Stimulated activated CD8-positive, alpha-beta memory T cell treated with anti-CD3 and anti-CD28 coated beads, Interleukin-7, amount 100 ng/mL, for 1 hour (primary cell): ENCODE data around the gene ABCA1.

Experiments used
- DNase-seq, 2 donors: peaks; one replicate each; pipeline ENCODE4 v3.0.0-alpha.2; 2020; ENCODE audit warnings: low read depth in 2 of 2

Gene ABCA1

GRCh38 chr9:104844710-104845109, 83.2 kb downstream of the ABCA1 start:
- DNase-seq, result no peak

DNA sequence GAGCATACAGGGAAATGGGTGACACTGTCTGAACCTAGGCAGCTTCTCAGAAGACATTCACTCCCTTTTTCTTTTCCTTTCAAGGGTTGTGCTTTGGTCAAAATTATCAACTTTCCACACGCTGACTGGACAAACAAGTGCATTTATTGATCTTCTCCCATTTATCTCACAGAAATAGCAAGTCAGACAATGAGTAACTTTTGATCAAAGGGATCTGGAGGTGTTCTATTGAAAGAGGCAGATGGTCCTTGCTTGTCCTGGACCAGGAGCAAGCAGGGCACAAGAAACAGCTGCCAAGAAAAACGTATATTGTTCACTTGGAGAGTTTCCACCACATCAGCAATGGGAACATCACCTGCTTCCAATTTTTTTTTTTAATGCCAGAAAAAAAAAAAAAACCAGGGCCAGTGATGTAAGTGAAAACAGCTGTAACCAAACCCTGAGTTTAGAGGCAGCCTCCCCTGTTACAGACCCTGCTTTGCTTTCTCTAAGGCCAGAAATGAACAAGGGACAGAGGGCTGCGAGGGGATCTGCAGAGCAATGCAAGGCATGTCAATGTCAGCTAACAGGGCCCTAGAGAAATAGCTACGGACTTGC, 84.2 kb downstream of the ABCA1 start:
- no peak for DNase-seq

- DNase-seq, result no peak
Observed at GRCh38 chr9:104842698-104843097, 85.3 kb downstream of the ABCA1 start.

- no peak for DNase-seq
Observed at GRCh38 chr9:104841601-104842141, 86.3 kb downstream of the ABCA1 start.

DNA sequence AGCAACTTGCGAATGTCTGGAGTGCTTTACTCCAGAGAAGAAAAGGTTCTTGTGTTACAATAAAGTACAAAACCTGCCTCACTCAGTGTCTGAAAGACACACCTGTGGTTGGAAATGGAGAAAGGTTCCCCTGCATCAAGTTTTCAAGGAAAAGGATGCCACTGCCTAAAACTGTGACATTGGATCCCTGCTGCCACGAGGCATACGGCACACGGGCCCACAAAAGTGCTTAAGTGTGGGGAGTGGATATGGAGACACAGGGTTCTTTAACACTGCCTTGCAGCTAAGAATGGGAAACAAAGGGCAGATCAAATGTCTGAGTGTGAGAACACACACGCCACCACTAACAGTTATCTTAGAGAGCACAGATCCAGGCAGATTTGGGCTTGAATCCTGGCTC, 89.0 kb downstream of the ABCA1 start:
- DNase-seq, result no peak

DNA sequence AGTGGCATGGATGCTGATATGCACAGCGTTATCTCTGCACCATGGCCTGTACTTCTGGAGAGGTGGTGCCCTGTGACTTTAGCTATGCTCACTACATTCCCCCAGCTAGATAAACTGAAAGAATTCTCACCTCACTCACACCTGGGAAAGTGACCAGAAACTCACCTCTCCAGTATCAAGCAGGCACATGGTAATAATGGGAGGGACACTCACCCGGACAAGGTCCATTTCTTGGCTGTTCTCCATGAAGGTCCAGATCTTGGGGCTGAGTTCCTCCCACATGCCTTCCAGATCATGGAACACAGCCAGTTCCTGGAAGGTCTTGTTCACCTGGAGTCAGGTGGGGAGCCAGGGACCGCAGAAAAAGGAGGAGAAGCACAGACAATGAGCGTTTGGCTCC, 91.2 kb downstream of the ABCA1 start:
- no peak for DNase-seq

- DNase-seq, result no peak
Observed at GRCh38 chr9:104836235-104836634, 91.7 kb downstream of the ABCA1 start.

DNA sequence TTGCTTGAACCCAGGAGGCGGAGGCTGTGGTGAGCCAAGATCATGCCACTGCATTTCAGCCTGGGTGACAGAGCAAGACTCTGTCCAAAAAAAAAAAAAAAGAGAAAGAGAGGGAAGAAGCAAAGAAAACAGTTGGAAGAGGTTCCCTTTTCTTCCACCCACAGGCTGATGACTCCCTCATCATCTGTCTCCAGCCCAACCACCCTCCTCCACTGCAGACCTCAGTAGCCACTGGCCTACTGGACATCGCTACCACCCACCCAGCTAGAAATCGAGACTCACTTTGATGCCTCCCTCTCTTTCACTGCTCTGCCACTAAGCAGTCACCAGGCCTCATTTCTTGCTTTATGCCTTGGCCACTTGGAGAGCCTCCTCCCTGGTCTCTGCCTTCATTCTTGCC, 92.8 kb downstream of the ABCA1 start:
- DNase-seq, result no peak

- no peak for DNase-seq
Observed at GRCh38 chr9:104833696-104834095, 94.3 kb downstream of the ABCA1 start.

DNA sequence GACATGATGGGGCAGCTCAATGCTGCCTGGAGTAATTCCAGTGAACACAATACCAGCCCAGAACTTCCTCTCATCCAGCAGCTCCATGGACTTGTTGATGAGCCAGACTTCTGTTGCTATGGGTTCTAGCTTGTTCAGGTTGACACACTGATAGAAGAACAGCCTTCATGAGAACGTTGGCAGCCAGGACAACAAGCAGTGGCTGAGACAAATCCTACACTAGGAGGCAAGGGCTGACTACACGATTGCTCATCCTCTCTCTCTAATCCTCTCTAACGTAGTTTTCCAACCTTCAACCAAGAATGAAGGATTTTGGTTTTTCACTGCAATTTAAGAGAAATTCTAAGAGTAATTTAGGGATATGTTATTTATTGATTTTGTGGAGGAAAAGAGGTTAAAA, 96.3 kb downstream of the ABCA1 start:
- DNase-seq, result no peak

- no peak for DNase-seq
Observed at GRCh38 chr9:104826911-104827310, 101.0 kb downstream of the ABCA1 start.

DNA sequence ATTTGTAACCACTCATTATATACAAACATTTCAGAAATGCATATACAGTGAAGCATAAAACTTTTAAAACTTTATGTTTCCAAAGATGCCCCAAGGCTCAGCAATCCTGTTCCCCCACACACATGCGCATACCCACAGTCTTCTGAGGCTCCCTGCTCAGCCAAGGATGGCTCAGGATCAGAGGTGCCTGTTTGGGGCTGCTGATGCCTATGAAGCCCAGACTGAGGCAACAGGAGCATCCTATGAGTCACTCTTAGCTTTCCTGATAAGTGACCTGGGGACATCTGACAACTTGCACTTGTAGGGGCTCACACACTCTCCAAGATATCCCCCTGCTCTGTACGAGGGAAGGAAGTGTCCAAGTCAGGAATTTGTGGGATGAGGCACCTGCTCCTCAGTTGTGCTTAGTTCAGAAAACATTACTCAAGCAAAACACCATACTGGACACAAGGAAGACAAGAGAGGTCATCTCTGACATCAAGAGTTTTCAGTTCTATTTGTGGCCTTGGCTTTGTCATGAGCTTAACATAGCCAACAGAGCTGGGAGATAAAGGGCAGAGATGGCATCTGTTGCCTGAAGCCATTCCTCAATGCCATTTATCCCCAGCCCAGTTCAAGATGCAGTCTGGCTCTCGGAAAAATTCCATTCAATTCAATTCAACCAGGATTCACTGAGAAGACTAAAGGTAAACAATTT, 101.7 kb downstream of the ABCA1 start:
- no peak for DNase-seq

GRCh38 chr9:104820336-104820735, 107.6 kb downstream of the ABCA1 start:
- DNase-seq, result no peak

GRCh38 chr9:104819033-104819432, 108.9 kb downstream of the ABCA1 start:
- DNase-seq, result no peak

DNA sequence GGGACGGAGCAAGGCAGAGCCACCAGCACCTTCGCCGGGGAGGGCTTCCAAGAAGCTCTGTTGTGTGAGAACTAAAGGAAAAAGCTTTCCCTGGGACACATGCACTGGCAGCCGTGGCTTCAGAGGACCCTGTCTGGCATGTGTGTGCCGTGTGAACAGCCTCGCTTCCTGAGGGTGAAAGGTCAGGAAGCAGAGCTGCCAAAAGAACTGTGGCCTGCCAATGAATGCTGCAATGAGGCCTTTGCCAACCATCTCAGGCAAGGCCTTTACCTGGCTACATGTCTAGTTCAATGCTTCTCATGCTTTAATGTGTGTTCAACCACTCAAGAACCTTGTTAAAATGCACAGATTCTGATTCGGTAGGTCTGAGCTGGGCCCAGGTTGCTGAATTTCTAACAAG, 110.5 kb downstream of the ABCA1 start:
- DNase-seq, result no peak

- DNase-seq, result no peak
Observed at GRCh38 chr9:104815851-104816565, 111.9 kb downstream of the ABCA1 start.

DNA sequence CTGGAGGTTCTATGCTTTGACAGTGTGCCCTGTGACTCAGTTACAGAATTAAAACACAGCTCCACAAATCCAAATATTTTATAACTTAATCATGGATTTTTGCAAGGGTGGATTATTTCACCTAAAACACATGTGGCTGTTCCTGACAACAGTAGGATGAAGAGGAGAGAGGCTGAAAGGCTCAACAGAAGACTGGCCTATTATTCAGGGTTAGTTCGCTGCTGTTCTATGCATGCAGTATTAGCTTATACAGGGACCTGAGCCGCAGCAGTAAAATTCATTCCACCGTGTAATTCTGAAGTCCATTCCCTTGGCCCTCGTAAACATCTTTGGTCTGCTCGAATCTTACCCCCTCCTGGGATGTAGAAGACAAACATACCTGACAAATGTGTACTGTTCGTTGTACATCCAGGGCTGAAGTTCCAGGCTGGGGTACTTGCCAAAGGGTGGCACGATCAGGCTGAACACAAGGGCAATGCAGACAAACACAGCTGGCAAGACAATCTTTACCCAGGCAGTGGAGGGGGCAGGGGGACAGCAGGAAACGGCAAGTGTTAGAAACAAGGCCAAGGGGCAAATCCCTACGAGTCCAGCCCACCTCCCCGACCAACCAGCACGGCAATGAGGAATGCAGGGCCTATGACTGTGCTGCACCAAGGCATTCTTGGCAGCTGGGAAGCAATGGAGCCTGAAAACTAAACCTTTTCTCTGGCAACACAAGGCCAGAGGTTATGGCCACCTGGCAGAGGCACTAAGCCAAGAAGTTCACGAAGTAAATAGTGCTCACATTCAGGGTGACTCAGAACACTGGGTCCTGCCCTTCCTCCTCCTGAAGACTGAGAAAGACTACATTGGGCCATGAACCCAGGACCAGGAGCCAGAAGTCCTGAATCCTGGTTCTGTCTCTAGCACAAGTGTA, 117.3 kb downstream of the ABCA1 start:
- no peak for DNase-seq

DNA sequence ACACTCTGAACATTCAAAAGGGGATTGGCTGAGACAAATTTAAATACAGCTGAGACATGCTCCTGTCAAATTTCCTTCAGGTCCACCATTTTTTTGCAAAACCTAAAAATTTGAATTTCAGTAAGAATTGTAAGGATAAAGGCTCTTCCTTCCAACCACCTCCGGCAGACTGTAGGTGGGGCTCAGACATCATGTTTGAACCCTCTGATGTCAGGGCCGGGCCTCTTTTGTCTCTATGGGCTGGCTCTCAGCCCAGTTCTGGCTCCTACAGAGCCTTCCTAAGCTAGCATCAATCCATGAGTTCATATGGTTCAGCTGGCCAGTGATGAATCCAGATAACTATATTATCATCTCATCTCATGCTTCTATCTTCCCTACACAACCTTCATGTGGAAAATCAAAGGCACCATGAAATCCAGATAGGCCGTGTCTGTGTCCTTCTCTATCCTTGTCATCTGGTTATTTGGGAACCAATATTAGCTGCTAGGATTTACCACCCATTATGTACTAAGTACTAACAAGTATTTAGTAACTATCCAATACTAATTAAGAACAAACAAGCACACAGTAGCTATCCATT, 119.8 kb downstream of the ABCA1 start:
- DNase-seq, result no peak

DNA sequence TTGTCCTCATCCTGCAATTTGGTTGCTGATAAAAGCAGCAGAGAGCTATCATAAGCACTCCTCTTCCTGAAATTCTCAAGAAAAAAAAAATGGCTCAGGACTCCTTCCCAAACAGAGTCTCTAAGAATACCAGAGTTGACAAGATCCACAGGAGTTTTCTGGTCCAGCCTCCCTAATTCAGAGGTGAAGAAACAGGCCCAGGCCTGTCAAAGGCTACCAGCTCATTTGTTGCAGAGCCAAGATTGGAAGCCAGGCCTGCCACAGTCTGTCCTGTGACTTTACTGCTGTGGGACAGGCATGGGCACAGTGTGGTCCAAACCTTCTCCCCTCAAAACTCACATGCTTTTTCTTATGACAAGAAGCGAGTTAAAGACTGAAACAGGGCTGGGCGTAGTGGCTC, 122.5 kb downstream of the ABCA1 start:
- no peak for DNase-seq

DNA sequence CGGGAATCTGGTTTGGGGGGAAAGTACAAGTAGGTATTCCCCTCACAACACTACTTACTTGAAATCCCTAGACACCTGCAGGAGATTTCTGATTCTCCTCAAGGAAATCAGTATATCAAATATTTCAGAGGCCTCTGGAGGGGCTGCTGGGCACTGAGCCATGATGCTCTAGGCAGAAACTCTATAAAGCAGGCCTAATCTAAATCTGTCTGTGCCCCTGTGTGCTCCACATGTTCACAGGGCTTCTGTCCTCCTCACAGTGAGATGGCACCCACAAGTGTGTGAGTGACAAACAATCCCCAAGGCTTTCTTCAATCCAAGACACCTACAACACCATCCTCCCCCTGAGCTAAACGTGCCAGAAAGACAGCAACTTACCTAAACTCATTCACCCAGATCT, 125.0 kb downstream of the ABCA1 start:
- DNase-seq, result no peak

- no peak for DNase-seq
Observed at GRCh38 chr9:104802110-104802509, 125.8 kb downstream of the ABCA1 start.
